K562 (cell line): ENCODE results near the gene SLC6A6. TPM values are rescaled to one million over a fixed set of nuclear protein-coding genes. Genes with fewer than 3 reads are reported as not detected.
A peak's percentile ranks its signal among the peaks of the same experiment; 100 is the strongest.

ENCODE experiments used
- BCL6 ChIP-seq: fragments of 250-450 bp; sonication (Bioruptor Pico); IDR thresholded peaks from 2 replicates; pipeline ENCODE4 v1.4.0; 2020
- CCNT2 ChIP-seq: IDR thresholded peaks from 2 replicates; pipeline ENCODE4 v1.6.1; 2011; ENCODE audit warnings: borderline replicate concordance, low read depth, mild to moderate bottlenecking, moderate library complexity, mixed read lengths, low read length; ENCODE audit not compliant: insufficient read length; ENCODE audit errors: extremely low read depth
- ELF1 ChIP-seq: fragments of 200-800 bp; sonication (Bioruptor generic); IDR thresholded peaks from 2 replicates; pipeline ENCODE4 v1.6.1; 2016; ENCODE audit warnings: missing genetic modification characterization, missing compliant biosample characterization
- MBD2 ChIP-seq: sonication (generic); IDR thresholded peaks from 2 replicates; pipeline ENCODE4 v1.6.1; 2016; ENCODE audit warnings: low read depth, borderline replicate concordance
- PML ChIP-seq: IDR thresholded peaks from 2 replicates; pipeline ENCODE4 v1.6.1; 2012; ENCODE audit warnings: low read length, inconsistent platforms
- POLR2A ChIP-seq: fragments of 450-650 bp; conservative IDR thresholded peaks from 2 replicates; pipeline ENCODE4 v1.6.1; 2016
- POLR2G ChIP-seq: fragments of 200-400 bp; formaldehyde crosslinking; IDR thresholded peaks from 2 replicates; pipeline ENCODE4 v1.6.1; 2017; ENCODE audit warnings: low read depth, mild to moderate bottlenecking, antibody characterized with exemption, low read length, moderate library complexity
- POLR2H ChIP-seq: IDR thresholded peaks from 2 replicates; pipeline ENCODE4 v1.6.1; 2016; ENCODE audit warnings: missing genetic modification characterization, low read depth, mild to moderate bottlenecking, control low read depth, missing compliant biosample characterization, moderate library complexity
- SRSF3 ChIP-seq: fragments of 200-400 bp; formaldehyde crosslinking; IDR thresholded peaks from 2 replicates; pipeline ENCODE4 v1.6.1; 2016; ENCODE audit warnings: mild to moderate bottlenecking, low read length, moderate library complexity; ENCODE audit not compliant: insufficient read depth
- SRSF7 ChIP-seq: fragments of 200-400 bp; formaldehyde crosslinking; optimal IDR thresholded peaks from 2 replicates; pipeline ENCODE3; 2017; ENCODE audit warnings: mild to moderate bottlenecking, low read depth, low read length
- ZBTB40 ChIP-seq, 2 experiments: fragments of 450-650 bp in 1 of 2; sonication (generic) in 1 of 2; formaldehyde crosslinking in 1 of 2; IDR thresholded peaks; 2 replicates each; pipeline versions ENCODE4 v1.7.1 to v1.9.0; 2016 to 2022; ENCODE audit warnings: inconsistent platforms in 1 of 2, mild to moderate bottlenecking in 1 of 2, missing genetic modification reagents in 1 of 2
- ZNF121 ChIP-seq: sonication (generic); formaldehyde crosslinking; conservative IDR thresholded peaks from 2 replicates; pipeline ENCODE4 v1.8.0; 2022; ENCODE audit warnings: missing genetic modification reagents
- ZNF644 ChIP-seq: fragments of 200-800 bp; sonication (Bioruptor generic); IDR thresholded peaks from 2 replicates; pipeline ENCODE4 v1.6.1; 2016; ENCODE audit warnings: low read depth, missing genetic modification characterization, missing compliant biosample characterization
- polyA plus RNA-seq, 8 experiments: library from polyadenylated mRNA; depleted of rRNA in 4 of 8; stranded (reverse) in 5 of 8; unstranded in 3 of 8; fragments of >200 nt; fragmentation: Nextera tagmentation in 2 of 8; fragmentation: Illumina TruSeq in 1 of 8; extraction: Ambion mirVana in 2 of 8; extraction: Trizol in 1 of 8; gene quantifications; 2 replicates each; pipeline versions ENCODE4 v1.2.1 to v1.2.3, GENCODE V29; 2011 to 2014; ENCODE audit warnings: inconsistent platforms in 1 of 8, missing spikeins in 1 of 8
- total RNA-seq, 7 experiments: library from RNA; depleted of rRNA in 6 of 7; stranded (reverse); fragments of >200 nt in 6 of 7; fragmentation: Illumina TruSeq in 2 of 7; extraction: Trizol in 2 of 7; gene quantifications; 2 replicates each; pipeline versions ENCODE4 v1.2.1 to v1.2.3, GENCODE V29; 2011 to 2021; ENCODE audit warnings: low replicate concordance in 1 of 7
- TF ChIP-seq, protein P1 (sequence below): sonication (generic); formaldehyde crosslinking; IDR thresholded peaks from 2 replicates; pipeline ENCODE4 v1.8.1; 2023; ENCODE audit warnings: mild to moderate bottlenecking, missing genetic modification reagents
- TF ChIP-seq, protein P2 (sequence below): fragments of 450-650 bp; formaldehyde crosslinking; IDR thresholded peaks from 2 replicates; pipeline ENCODE4 v1.4.0; 2020; ENCODE audit warnings: mild to moderate bottlenecking, mixed read lengths

SLC6A6 gene
- total and polyA plus RNA-seq, 9 of the 15 experiments (the other 6 are each of a cell fraction or from before 2014, with no cell fraction given): 12.3 to 203 (median 93.2) TPM

DNA sequence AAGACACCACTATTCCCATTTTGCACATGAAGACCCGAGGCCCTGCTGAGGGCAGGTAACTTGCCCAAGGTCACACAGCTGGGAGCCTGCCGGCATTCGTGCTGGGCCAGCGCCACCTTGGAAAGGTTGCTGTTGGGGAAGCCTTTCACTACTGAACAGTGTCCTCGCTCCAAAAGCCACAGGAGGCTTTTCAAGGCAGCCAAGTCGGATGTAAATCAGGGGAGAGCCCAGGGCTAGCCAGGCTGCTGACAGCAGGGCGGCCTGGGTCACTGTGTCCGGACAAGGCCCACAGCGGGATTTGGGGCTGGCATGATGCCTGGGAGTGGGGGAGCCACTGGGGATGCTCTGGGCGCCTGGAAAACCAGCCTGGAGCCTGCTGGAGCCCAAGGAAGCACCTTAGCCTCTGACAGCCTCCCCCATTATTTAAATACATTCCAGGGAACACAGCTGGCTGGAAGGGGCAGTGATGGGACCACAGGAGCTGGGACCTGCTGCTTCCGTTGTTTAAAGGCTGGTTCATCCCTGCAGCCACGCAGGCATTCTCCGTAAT, 10.5 kb downstream of the SLC6A6 start (continued):
- TF ChIP-seq ZBTB40 (IDR thresholded peaks at IDR 0.05): no peak
- no peak for TF ChIP-seq ZBTB40 (CRISPR knock-in tag; IDR thresholded peaks at IDR 0.05)
- no peak for TF ChIP-seq ELF1
- peak; percentile 43; the same call in 1 of the 2 replicates for TF ChIP-seq POLR2A
- TF ChIP-seq POLR2G: peak; percentile 70
- TF ChIP-seq CCNT2: no peak
- TF ChIP-seq ZNF644 (tag): no peak
- no peak for TF ChIP-seq ZNF121 (CRISPR knock-in tag)
- TF ChIP-seq, protein P1, sequence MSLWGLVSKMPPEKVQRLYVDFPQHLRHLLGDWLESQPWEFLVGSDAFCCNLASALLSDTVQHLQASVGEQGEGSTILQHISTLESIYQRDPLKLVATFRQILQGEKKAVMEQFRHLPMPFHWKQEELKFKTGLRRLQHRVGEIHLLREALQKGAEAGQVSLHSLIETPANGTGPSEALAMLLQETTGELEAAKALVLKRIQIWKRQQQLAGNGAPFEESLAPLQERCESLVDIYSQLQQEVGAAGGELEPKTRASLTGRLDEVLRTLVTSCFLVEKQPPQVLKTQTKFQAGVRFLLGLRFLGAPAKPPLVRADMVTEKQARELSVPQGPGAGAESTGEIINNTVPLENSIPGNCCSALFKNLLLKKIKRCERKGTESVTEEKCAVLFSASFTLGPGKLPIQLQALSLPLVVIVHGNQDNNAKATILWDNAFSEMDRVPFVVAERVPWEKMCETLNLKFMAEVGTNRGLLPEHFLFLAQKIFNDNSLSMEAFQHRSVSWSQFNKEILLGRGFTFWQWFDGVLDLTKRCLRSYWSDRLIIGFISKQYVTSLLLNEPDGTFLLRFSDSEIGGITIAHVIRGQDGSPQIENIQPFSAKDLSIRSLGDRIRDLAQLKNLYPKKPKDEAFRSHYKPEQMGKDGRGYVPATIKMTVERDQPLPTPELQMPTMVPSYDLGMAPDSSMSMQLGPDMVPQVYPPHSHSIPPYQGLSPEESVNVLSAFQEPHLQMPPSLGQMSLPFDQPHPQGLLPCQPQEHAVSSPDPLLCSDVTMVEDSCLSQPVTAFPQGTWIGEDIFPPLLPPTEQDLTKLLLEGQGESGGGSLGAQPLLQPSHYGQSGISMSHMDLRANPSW (CRISPR knock-in tag): no peak
- TF ChIP-seq POLR2H (tag): no peak
- TF ChIP-seq, protein P2, sequence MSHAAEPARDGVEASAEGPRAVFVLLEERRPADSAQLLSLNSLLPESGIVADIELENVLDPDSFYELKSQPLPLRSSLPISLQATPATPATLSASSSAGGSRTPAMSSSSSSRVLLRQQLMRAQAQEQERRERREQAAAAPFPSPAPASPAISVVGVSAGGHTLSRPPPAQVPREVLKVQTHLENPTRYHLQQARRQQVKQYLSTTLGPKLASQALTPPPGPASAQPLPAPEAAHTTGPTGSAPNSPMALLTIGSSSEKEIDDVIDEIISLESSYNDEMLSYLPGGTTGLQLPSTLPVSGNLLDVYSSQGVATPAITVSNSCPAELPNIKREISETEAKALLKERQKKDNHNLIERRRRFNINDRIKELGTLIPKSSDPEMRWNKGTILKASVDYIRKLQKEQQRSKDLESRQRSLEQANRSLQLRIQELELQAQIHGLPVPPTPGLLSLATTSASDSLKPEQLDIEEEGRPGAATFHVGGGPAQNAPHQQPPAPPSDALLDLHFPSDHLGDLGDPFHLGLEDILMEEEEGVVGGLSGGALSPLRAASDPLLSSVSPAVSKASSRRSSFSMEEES (CRISPR knock-in tag): no peak
- no peak for TF ChIP-seq MBD2
- TF ChIP-seq PML: 0 out of 2 replicates have a peak, but pooled peaks have one; percentile 12
- no peak for TF ChIP-seq SRSF3
- TF ChIP-seq SRSF7: no peak
- TF ChIP-seq BCL6 (CRISPR knock-in tag): no peak
